ENCODE results near the gene RAB1A.

- TF ChIP-seq CTCF (conservative IDR thresholded peaks at IDR 0.05; ENCODE audit: low read depth, low read length): no peak
- TF ChIP-seq EZH2 (IDR thresholded peaks at IDR 0.05; ENCODE audit: borderline replicate concordance, low read depth, low read length, poor library complexity, severe bottlenecking): no peak
These were observed 54.1 kb downstream of the RAB1A start for GRCh38 chr2:65075605-65076344.

Data from A673 (cell line).